Ascending aorta (tissue), 2 donors: ENCODE measurements around the gene TMEM61. TPM values are rescaled to one million over a fixed set of nuclear protein-coding genes. Genes with fewer than 3 reads are reported as not detected.
A peak's percentile ranks its signal among the peaks of the same experiment; 100 is the strongest.

Experiments used
- DNase-seq, 2 donors: peaks; one replicate each; pipeline ENCODE4 v3.0.0-alpha.2; 2019; ENCODE audit warnings: low spot score in 2 of 2
- H3K27ac ChIP-seq, 2 donors: fragments of 200-600 bp; sonication (generic); one replicate each; pipeline ENCODE4 v1.5.1; 2016 to 2017; ENCODE audit warnings: mild to moderate bottlenecking in 1 of 2
- H3K27me3 ChIP-seq: fragments of 200-600 bp; sonication (generic); one replicate; pipeline ENCODE4 v1.5.1; 2017
- H3K36me3 ChIP-seq, 2 donors: fragments of 200-600 bp; sonication (generic); one replicate each; pipeline ENCODE4 v1.5.1; 2016
- H3K4me1 ChIP-seq, 2 donors: fragments of 200-600 bp; sonication (generic); one replicate each; pipeline ENCODE4 v1.5.1; 2016 to 2017; ENCODE audit warnings: mild to moderate bottlenecking in 1 of 2
- H3K4me3 ChIP-seq, 2 donors: fragments of 200-600 bp; sonication (generic); one replicate each; pipeline ENCODE4 v1.5.1; 2016 to 2017; ENCODE audit warnings: mild to moderate bottlenecking in 1 of 2
- H3K9me3 ChIP-seq, 2 donors: fragments of 200-600 bp; sonication (generic); one replicate each; pipeline ENCODE4 v1.5.1; 2016
- CTCF ChIP-seq, 3 experiments: fragments of 200-600 bp in 2 of 3; fragments of 450-650 bp in 1 of 3; sonication (generic) in 2 of 3; IDR thresholded peaks; one replicate each; pipeline ENCODE4 v1.5.1; 2016 to 2019; ENCODE audit warnings: antibody characterized with exemption in 3 of 3, mild to moderate bottlenecking in 1 of 3, moderate library complexity in 1 of 3
- intact Hi-C: fragments of 100-400 bp; cut with DNase I; formaldehyde crosslinking; loops from one replicate; pipeline ENCODE4 v1.15.1; 2023
- total RNA-seq: library from RNA; depleted of rRNA; stranded (reverse); fragments of >200 nt; gene quantifications from one replicate; pipeline ENCODE4 v1.1.0, GENCODE V29; 2016

Gene TMEM61
- total RNA-seq, 1 donor from 2014 or later: not detected

GRCh38 chr1:55034476-55035133 is 54.2 kb downstream of the TMEM61 start:
- DNase-seq: no peak
- intact Hi-C loops: no loop called here
- Histone ChIP-seq H3K36me3 (no peaks in the 10 kb centered on the region), H3K27me3 (no peaks in the 10 kb centered on the region), H3K9me3 (no peaks in the 10 kb centered on the region), H3K27ac (no peak overlapping the region), H3K4me3 (no peak overlapping the region), H3K4me1 (peaks cover 0 to 3% of the 10 kb centered on the region in 2 donors)
- no peak for TF ChIP-seq CTCF (IDR thresholded peaks at IDR 0.05)

GRCh38 chr1:55035904-55036303 is 55.5 kb downstream of the TMEM61 start:
- H3K4me1 ChIP-seq: peaks cover 0 to 6% of the 10 kb centered on the region in 2 donors
- no peaks in the 10 kb centered on the region for H3K36me3 ChIP-seq
- intact Hi-C loops: no loop called here
- H3K27ac ChIP-seq: no peak overlapping the region
- H3K27me3 ChIP-seq: no peaks in the 10 kb centered on the region
- DNase-seq: no peak
- no peak overlapping the region for H3K4me3 ChIP-seq
- TF ChIP-seq CTCF (IDR thresholded peaks at IDR 0.05): no peak
- no peaks in the 10 kb centered on the region for H3K9me3 ChIP-seq

- no peak for TF ChIP-seq CTCF (IDR thresholded peaks at IDR 0.05)
- Histone ChIP-seq H3K4me3 (no peak overlapping the region), H3K27ac (no peak overlapping the region), H3K4me1 (peaks cover 0 to 6% of the 10 kb centered on the region in 2 donors), H3K27me3 (no peaks in the 10 kb centered on the region), H3K9me3 (no peaks in the 10 kb centered on the region), H3K36me3 (no peaks in the 10 kb centered on the region)
- intact Hi-C loops: no loop called here
- no peak for DNase-seq
Measured at GRCh38 chr1:55037733-55038551, 57.5 kb downstream of the TMEM61 start.

- Histone ChIP-seq H3K4me1 (peaks cover 0 to 6% of the 10 kb centered on the region in 2 donors), H3K36me3 (no peaks in the 10 kb centered on the region), H3K27me3 (no peaks in the 10 kb centered on the region), H3K27ac (no peak overlapping the region), H3K9me3 (no peaks in the 10 kb centered on the region), H3K4me3 (no peak overlapping the region)
- intact Hi-C loops: no loop called here
- no peak for DNase-seq
- no peak for TF ChIP-seq CTCF (IDR thresholded peaks at IDR 0.05)
Measured at GRCh38 chr1:55038552-55038838, 58.1 kb downstream of the TMEM61 start.

GRCh38 chr1:55038974-55039341 is 58.5 kb downstream of the TMEM61 start:
- intact Hi-C loops: no loop called here

More at GRCh38 chr1:55038974-55039341, 58.5 kb downstream of the TMEM61 start:
- TF ChIP-seq CTCF (IDR thresholded peaks at IDR 0.05): no peak
- Histone ChIP-seq H3K27ac (no peak overlapping the region), H3K36me3 (no peaks in the 10 kb centered on the region), H3K9me3 (no peaks in the 10 kb centered on the region), H3K4me1 (peaks cover 0 to 6% of the 10 kb centered on the region in 2 donors), H3K27me3 (no peaks in the 10 kb centered on the region), H3K4me3 (peak overlapping the region; percentile 9 to 58)
- no peak for DNase-seq
